ENCODE measurements around the gene SSBP2.
"Not testable (repeated sequence)": the region's sequence is repeated elsewhere in the genome, so short reads cannot be mapped to it uniquely, and the experiment has no call there.

DNA sequence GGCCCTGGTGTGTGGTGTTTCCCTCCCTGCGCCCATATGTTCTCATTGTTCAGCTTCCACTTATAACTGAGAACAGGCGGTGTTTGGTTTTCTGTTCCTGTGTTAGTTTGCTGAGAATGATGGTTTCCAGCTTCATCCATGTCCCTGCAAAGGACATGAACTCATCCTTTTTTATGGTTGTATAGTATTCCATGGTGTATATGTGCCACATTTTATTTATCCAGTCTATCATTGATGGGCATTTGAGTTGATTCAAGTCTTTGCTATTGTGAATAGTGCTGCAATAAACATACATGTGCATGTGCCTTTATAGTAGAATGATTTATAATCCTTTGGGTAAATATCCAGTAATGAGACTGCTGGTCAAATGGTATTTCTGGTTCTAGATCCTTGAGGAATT lies 36.8 kb downstream of the SSBP2 start:
- not testable (repeated sequence) for TF ChIP-seq EP300, POLR2AphosphoS5 (IDR thresholded peaks at IDR 0.05)
- TF ChIP-seq, protein P1, sequence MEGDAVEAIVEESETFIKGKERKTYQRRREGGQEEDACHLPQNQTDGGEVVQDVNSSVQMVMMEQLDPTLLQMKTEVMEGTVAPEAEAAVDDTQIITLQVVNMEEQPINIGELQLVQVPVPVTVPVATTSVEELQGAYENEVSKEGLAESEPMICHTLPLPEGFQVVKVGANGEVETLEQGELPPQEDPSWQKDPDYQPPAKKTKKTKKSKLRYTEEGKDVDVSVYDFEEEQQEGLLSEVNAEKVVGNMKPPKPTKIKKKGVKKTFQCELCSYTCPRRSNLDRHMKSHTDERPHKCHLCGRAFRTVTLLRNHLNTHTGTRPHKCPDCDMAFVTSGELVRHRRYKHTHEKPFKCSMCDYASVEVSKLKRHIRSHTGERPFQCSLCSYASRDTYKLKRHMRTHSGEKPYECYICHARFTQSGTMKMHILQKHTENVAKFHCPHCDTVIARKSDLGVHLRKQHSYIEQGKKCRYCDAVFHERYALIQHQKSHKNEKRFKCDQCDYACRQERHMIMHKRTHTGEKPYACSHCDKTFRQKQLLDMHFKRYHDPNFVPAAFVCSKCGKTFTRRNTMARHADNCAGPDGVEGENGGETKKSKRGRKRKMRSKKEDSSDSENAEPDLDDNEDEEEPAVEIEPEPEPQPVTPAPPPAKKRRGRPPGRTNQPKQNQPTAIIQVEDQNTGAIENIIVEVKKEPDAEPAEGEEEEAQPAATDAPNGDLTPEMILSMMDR (IDR thresholded peaks at IDR 0.05) = not testable (repeated sequence)

Data from stomach (tissue), 4 donors.